Measurements from ENCODE around the gene RNF223. TPM values are rescaled to one million over a fixed set of nuclear protein-coding genes. Genes with fewer than 3 reads are reported as not detected.

Gene RNF223
- total and polyA plus RNA-seq, 7 experiments from 2014 or later, result 0.32 TPM; not detected in 6

GRCh38 chr1:1047407-1047806, 26.7 kb downstream of the RNF223 start:
- Mint-ChIP-seq H3K27ac (no peak overlapping the region), H3K9me3 (peaks cover 0 to 6% (median 0%) of the 10 kb centered on the region in 11 donors), H3K27me3 (no peaks in the 10 kb centered on the region), H3K4me3 (no peak overlapping the region), H3K36me3 (peaks cover 0 to 6% (median 0%) of the 10 kb centered on the region in 5 donors), H3K4me1 (no peaks in the 10 kb centered on the region)
- ChIA-PET POLR2A (no interaction called here), CTCF (no interaction called here)
- Histone ChIP-seq H3K36me3 (ENCODE audit: control insufficient read depth in 2 of 3, insufficient read depth in 3 of 3, low read length in 3 of 3) (no peaks in the 10 kb centered on the region), H3K27me3 (ENCODE audit: control insufficient read depth in 2 of 2, insufficient read depth in 2 of 2, low read length in 2 of 2) (no peaks in the 10 kb centered on the region), H3K9me3 (ENCODE audit: control insufficient read depth in 2 of 3, low read length in 3 of 3) (no peaks in the 10 kb centered on the region), H3K4me3 (ENCODE audit: low read length) (no peak overlapping the region), H3K4me1 (ENCODE audit: control insufficient read depth in 2 of 2, insufficient read depth in 2 of 2, low read length in 2 of 2) (no peaks in the 10 kb centered on the region), H3K27ac (ENCODE audit: low read depth, low read length) (no peak overlapping the region)
- intact Hi-C loops (cut with micrococcal nuclease), result no loop called here
- no peak for ATAC-seq
- no peak for DNase-seq

- no peak overlapping the region for H3K4me3 ChIP-seq (ENCODE audit: low read length)
- POLR2A ChIA-PET, result no interaction called here
- no peaks in the 10 kb centered on the region for H3K36me3 ChIP-seq (ENCODE audit: control insufficient read depth in 2 of 3, insufficient read depth in 3 of 3, low read length in 3 of 3)
- CTCF ChIA-PET, result no interaction called here
- peaks cover 0 to 3% (median 0%) of the 10 kb centered on the region in 5 donors for H3K36me3 Mint-ChIP-seq
- H3K27me3 Mint-ChIP-seq, result no peaks in the 10 kb centered on the region
- intact Hi-C loops (cut with micrococcal nuclease), result no loop called here
- H3K27ac Mint-ChIP-seq, result no peak overlapping the region
- peaks cover 0 to 6% (median 0%) of the 10 kb centered on the region in 11 donors for H3K9me3 Mint-ChIP-seq
- no peak overlapping the region for H3K4me3 Mint-ChIP-seq
- ATAC-seq (no peak), DNase-seq (no peak)
- H3K4me1 ChIP-seq (ENCODE audit: control insufficient read depth in 2 of 2, insufficient read depth in 2 of 2, low read length in 2 of 2), result no peaks in the 10 kb centered on the region
- no peak overlapping the region for H3K27ac ChIP-seq (ENCODE audit: low read depth, low read length)
- H3K27me3 ChIP-seq (ENCODE audit: control insufficient read depth in 2 of 2, insufficient read depth in 2 of 2, low read length in 2 of 2), result no peaks in the 10 kb centered on the region
- no peaks in the 10 kb centered on the region for H3K4me1 Mint-ChIP-seq
- no peaks in the 10 kb centered on the region for H3K9me3 ChIP-seq (ENCODE audit: control insufficient read depth in 2 of 3, low read length in 3 of 3)
Measured at GRCh38 chr1:1046767-1047166, 27.3 kb downstream of the RNF223 start.

DNA sequence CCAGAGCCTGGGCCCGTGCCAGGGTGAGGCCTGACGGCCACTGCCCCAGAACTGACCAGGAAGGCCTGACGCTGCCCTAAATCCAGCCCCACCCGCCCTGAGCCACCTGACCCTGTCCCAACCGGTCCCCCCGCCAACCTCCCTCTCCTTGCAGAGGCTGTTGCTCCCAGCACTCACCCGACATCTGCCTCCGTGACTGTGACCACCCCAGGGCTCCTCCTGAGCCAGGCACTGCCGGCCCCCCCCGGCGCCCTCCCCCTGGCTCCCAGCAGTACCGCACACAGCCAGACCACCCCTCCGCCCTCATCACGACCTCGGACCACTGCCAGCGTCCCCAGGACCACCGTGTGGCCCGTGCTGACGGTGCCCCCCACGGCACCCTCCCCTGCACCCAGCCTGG, 27.9 kb downstream of the RNF223 start:
- Mint-ChIP-seq H3K27me3 (no peaks in the 10 kb centered on the region), H3K27ac (no peak overlapping the region), H3K4me3 (no peak overlapping the region), H3K4me1 (no peaks in the 10 kb centered on the region), H3K36me3 (peaks cover 0 to 3% (median 0%) of the 10 kb centered on the region in 5 donors), H3K9me3 (peaks cover 0 to 6% (median 0%) of the 10 kb centered on the region in 11 donors)
- Histone ChIP-seq H3K4me1 (ENCODE audit: control insufficient read depth in 2 of 2, insufficient read depth in 2 of 2, low read length in 2 of 2) (no peaks in the 10 kb centered on the region), H3K27ac (ENCODE audit: low read depth, low read length) (no peak overlapping the region), H3K36me3 (ENCODE audit: control insufficient read depth in 2 of 3, insufficient read depth in 3 of 3, low read length in 3 of 3) (no peaks in the 10 kb centered on the region), H3K4me3 (ENCODE audit: low read length) (no peak overlapping the region), H3K9me3 (ENCODE audit: control insufficient read depth in 2 of 3, low read length in 3 of 3) (no peaks in the 10 kb centered on the region), H3K27me3 (ENCODE audit: control insufficient read depth in 2 of 2, insufficient read depth in 2 of 2, low read length in 2 of 2) (no peaks in the 10 kb centered on the region)
- POLR2A ChIA-PET, result no interaction called here
- DNase-seq (no peak), ATAC-seq (no peak)
- CTCF ChIA-PET, result no interaction called here
- intact Hi-C loops (cut with micrococcal nuclease), result no loop called here

DNA sequence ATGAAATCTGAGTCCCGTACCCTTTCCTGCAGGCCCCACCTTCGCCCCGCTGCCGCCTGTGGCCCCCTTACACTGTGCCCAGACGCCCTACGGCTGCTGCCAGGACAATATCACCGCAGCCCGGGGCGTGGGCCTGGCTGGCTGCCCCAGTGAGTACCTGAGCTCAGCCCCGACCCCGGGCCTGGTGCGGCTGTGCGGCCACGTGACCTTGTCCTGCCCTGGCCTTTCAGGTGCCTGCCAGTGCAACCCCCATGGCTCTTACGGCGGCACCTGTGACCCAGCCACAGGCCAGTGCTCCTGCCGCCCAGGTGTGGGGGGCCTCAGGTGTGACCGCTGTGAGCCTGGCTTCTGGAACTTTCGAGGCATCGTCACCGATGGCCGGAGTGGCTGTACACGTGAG, 29.0 kb downstream of the RNF223 start:
- no peak for DNase-seq

DNA sequence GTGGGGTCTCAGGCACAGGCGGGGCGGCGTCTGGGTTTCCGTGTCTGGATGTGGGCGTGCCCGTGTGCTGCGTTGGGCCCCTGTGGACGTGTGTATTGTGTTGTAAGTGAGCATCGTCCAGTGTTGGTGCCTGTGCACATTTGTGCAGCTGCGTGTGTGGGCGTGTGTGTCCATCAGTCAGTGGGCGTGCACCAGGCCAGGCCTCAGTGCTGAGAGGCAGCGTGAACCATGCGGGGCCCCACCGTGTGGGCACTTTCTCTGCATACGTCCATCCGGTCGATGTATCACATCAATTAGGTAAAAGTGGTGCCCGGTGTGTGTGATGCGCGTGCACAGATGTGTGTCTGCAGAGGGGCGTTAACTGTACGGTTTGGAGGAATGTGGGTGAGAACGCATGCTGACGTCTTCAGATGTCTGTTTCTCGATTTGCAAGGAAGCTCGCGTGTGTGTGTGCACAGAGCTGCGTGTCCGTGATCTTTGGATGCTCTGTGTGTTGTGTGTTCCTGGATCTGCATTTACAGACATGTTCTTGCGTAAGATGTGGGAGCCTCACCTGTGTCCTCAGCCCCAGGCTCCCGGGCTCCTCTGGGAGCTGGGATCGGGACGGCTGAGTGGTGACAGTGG, 29.5 kb downstream of the RNF223 start:
- no peaks in the 10 kb centered on the region for H3K27me3 ChIP-seq (ENCODE audit: control insufficient read depth in 2 of 2, insufficient read depth in 2 of 2, low read length in 2 of 2)
- DNase-seq, result no peak
- CTCF ChIA-PET, result interaction anchor here (0.6 kb wide), 1 partner anchor 232 kb away, joined by 6 read pairs; no protein-coding TSS in a partner anchor

More for the DNA sequence above, 29.0 kb downstream of the RNF223 start:
- Mint-ChIP-seq H3K36me3 (peaks cover 0 to 2% (median 0%) of the 10 kb centered on the region in 5 donors), H3K4me1 (peaks cover 0 to under 1% (median 0%) of the 10 kb centered on the region in 7 donors), H3K9me3 (peaks cover 0 to 6% (median 0%) of the 10 kb centered on the region in 11 donors), H3K27me3 (no peaks in the 10 kb centered on the region), H3K4me3 (no peak overlapping the region), H3K27ac (no peak overlapping the region)
- ATAC-seq, result no peak
- no peak overlapping the region for H3K27ac ChIP-seq (ENCODE audit: low read depth, low read length)
- H3K4me1 ChIP-seq (ENCODE audit: control insufficient read depth in 2 of 2, insufficient read depth in 2 of 2, low read length in 2 of 2), result peaks cover 2% of the 10 kb centered on the region in 2 donors
- no peak overlapping the region for H3K4me3 ChIP-seq (ENCODE audit: low read length)
- CTCF ChIA-PET, result interaction anchor here (0.6 kb wide), 1 partner anchor 231 kb away, joined by 6 read pairs; no protein-coding TSS in a partner anchor
- intact Hi-C loops (cut with micrococcal nuclease), result no loop called here
- no peaks in the 10 kb centered on the region for H3K9me3 ChIP-seq (ENCODE audit: control insufficient read depth in 2 of 3, low read length in 3 of 3)
- POLR2A ChIA-PET, result interaction anchor here (0.6 kb wide), 1 partner anchor 53 kb away, joined by 3 read pairs; no protein-coding TSS in a partner anchor
- no peaks in the 10 kb centered on the region for H3K27me3 ChIP-seq (ENCODE audit: control insufficient read depth in 2 of 2, insufficient read depth in 2 of 2, low read length in 2 of 2)
- no peaks in the 10 kb centered on the region for H3K36me3 ChIP-seq (ENCODE audit: control insufficient read depth in 2 of 3, insufficient read depth in 3 of 3, low read length in 3 of 3)

DNA sequence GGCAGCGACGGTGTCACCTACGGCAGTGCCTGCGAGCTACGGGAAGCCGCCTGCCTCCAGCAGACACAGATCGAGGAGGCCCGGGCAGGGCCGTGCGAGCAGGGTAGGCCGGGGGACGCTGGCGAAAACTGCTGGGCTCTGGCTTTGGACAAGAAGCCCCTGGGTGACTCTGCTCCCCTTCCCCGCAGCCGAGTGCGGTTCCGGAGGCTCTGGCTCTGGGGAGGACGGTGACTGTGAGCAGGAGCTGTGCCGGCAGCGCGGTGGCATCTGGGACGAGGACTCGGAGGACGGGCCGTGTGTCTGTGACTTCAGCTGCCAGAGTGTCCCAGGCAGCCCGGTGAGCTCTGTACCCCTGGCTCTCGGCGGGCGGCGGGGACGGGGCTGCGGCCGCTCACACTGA, 30.2 kb downstream of the RNF223 start:
- ChIA-PET CTCF (no interaction called here), POLR2A (no interaction called here)
- no peak overlapping the region for H3K27ac Mint-ChIP-seq
- Histone ChIP-seq H3K4me3 (ENCODE audit: low read length) (no peak overlapping the region), H3K36me3 (ENCODE audit: control insufficient read depth in 2 of 3, insufficient read depth in 3 of 3, low read length in 3 of 3) (no peaks in the 10 kb centered on the region), H3K4me1 (ENCODE audit: control insufficient read depth in 2 of 2, insufficient read depth in 2 of 2, low read length in 2 of 2) (peaks cover 6 to 14% of the 10 kb centered on the region in 2 donors), H3K9me3 (ENCODE audit: control insufficient read depth in 2 of 3, low read length in 3 of 3) (no peaks in the 10 kb centered on the region), H3K27me3 (ENCODE audit: control insufficient read depth in 2 of 2, insufficient read depth in 2 of 2, low read length in 2 of 2) (no peaks in the 10 kb centered on the region), H3K27ac (ENCODE audit: low read depth, low read length) (no peak overlapping the region)
- peaks cover 0 to 9% (median 0%) of the 10 kb centered on the region in 5 donors for H3K27me3 Mint-ChIP-seq
- ATAC-seq (no peak), DNase-seq (no peak)
- no peak overlapping the region for H3K4me3 Mint-ChIP-seq
- intact Hi-C loops (cut with micrococcal nuclease), result no loop called here
- peaks cover 0 to 2% (median 0%) of the 10 kb centered on the region in 5 donors for H3K36me3 Mint-ChIP-seq
- peaks cover 0 to 12% (median 8%) of the 10 kb centered on the region in 7 donors for H3K4me1 Mint-ChIP-seq
- peaks cover 0 to 6% (median 0%) of the 10 kb centered on the region in 11 donors for H3K9me3 Mint-ChIP-seq

More for the DNA sequence above, 29.5 kb downstream of the RNF223 start:
- peaks cover 6 to 8% of the 10 kb centered on the region in 2 donors for H3K4me1 ChIP-seq (ENCODE audit: control insufficient read depth in 2 of 2, insufficient read depth in 2 of 2, low read length in 2 of 2)
- peaks cover 0 to 2% (median 0%) of the 10 kb centered on the region in 5 donors for H3K36me3 Mint-ChIP-seq
- H3K27me3 Mint-ChIP-seq, result peaks cover 0 to 3% (median 0%) of the 10 kb centered on the region in 5 donors
- H3K4me3 Mint-ChIP-seq, result no peak overlapping the region
- H3K9me3 ChIP-seq (ENCODE audit: control insufficient read depth in 2 of 3, low read length in 3 of 3), result no peaks in the 10 kb centered on the region
- POLR2A ChIA-PET, result interaction anchor here (0.6 kb wide), 1 partner anchor 53 kb away, joined by 3 read pairs; no protein-coding TSS in a partner anchor
- peak overlapping the region in 2 of 9 donors; percentile 29 to 80 for H3K27ac Mint-ChIP-seq
- H3K4me3 ChIP-seq (ENCODE audit: low read length), result no peak overlapping the region
- H3K9me3 Mint-ChIP-seq, result peaks cover 0 to 6% (median 0%) of the 10 kb centered on the region in 11 donors
- intact Hi-C loops (cut with micrococcal nuclease), result no loop called here
- H3K27ac ChIP-seq (ENCODE audit: low read depth, low read length), result no peak overlapping the region
- H3K36me3 ChIP-seq (ENCODE audit: control insufficient read depth in 2 of 3, insufficient read depth in 3 of 3, low read length in 3 of 3), result no peaks in the 10 kb centered on the region
- peaks cover 0 to 6% (median 3%) of the 10 kb centered on the region in 7 donors for H3K4me1 Mint-ChIP-seq
- ATAC-seq, result no peak

DNA sequence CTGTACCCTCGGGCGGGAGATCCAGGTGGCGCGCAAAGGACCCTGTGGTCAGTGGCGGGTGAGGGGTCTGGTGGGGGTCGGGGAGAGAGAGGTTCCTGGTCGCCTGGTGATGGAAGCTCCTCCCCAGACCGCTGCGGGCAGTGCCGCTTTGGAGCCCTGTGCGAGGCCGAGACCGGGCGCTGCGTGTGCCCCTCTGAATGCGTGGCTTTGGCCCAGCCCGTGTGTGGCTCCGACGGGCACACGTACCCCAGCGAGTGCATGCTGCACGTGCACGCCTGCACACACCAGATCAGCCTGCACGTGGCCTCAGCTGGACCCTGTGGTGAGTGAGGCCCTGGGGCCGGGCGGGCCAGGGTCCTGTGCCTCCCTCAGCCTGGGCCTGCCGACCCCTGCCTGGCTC, 30.7 kb downstream of the RNF223 start:
- Histone ChIP-seq H3K36me3 (ENCODE audit: control insufficient read depth in 2 of 3, insufficient read depth in 3 of 3, low read length in 3 of 3) (no peaks in the 10 kb centered on the region), H3K27ac (ENCODE audit: low read depth, low read length) (no peak overlapping the region), H3K4me3 (ENCODE audit: low read length) (no peak overlapping the region), H3K9me3 (ENCODE audit: control insufficient read depth in 2 of 3, low read length in 3 of 3) (no peaks in the 10 kb centered on the region), H3K27me3 (ENCODE audit: control insufficient read depth in 2 of 2, insufficient read depth in 2 of 2, low read length in 2 of 2) (no peaks in the 10 kb centered on the region), H3K4me1 (ENCODE audit: control insufficient read depth in 2 of 2, insufficient read depth in 2 of 2, low read length in 2 of 2) (peaks cover 6 to 14% of the 10 kb centered on the region in 2 donors)
- no peak for ATAC-seq
- Mint-ChIP-seq H3K4me3 (no peak overlapping the region), H3K4me1 (peaks cover 4 to 17% (median 13%) of the 10 kb centered on the region in 7 donors), H3K36me3 (peaks cover 0 to 5% (median 0%) of the 10 kb centered on the region in 5 donors), H3K27ac (peak overlapping the region in 1 of 9 donors; percentile 25), H3K27me3 (peaks cover 0 to 14% (median 0%) of the 10 kb centered on the region in 5 donors), H3K9me3 (peaks cover 0 to 6% (median 0%) of the 10 kb centered on the region in 11 donors)
- DNase-seq, result no peak
- CTCF ChIA-PET, result no interaction called here
- POLR2A ChIA-PET, result no interaction called here
- intact Hi-C loops (cut with micrococcal nuclease), result no loop called here
